Measurements from ENCODE around the gene NT5DC1.

- TF ChIP-seq CTCF (IDR thresholded peaks at IDR 0.05) (no peak), EZH2 (IDR thresholded peaks at IDR 0.05; ENCODE audit: borderline replicate concordance, insufficient read depth, low read depth, low read length, poor library complexity, severe bottlenecking) (no peak)
These were observed 179.7 kb downstream of the NT5DC1 start for GRCh38 chr6:116280161-116280932.
